HCT116 (cell line): ENCODE measurements around the gene MAF. TPM values are rescaled to one million over a fixed set of nuclear protein-coding genes. Genes with fewer than 3 reads are reported as not detected.

Source experiments
- ATAC-seq: fragments of 200-7000 bp; cut with Tn5 transposase; 2 replicates; pipeline ENCODE4 v1.9.1; 2020; ENCODE audit warnings: mild to moderate bottlenecking, moderate library complexity
- BruUV-seq: library from RNA; stranded (reverse); fragments of 400-500 nt; replicated peaks from 2 replicates; lab custom pipeline; 2021; lab: Mats Ljungman, UMichigan
- CTCF ChIA-PET: fragments of 300-600 bp; sonication (Branson Sonifier 250); formaldehyde crosslinking; loops from one replicate; lab custom pipeline; 2021; ENCODE audit warnings: antibody characterized with exemption; lab: Charles Lee
- POLR2A ChIA-PET: fragments of 300-600, 350-600 bp; sonication (Branson Sonifier 250); formaldehyde crosslinking; loops from one replicate; lab custom pipeline; 2021; ENCODE audit warnings: antibody characterized with exemption; lab: Charles Lee
- RAD21 ChIA-PET, 2 experiments: fragments of 300-600 bp; sonication (Branson Sonifier 250); formaldehyde crosslinking; loops; one replicate each; lab custom pipeline; 2023; ENCODE audit warnings: low total read pairs in 2 of 2; ENCODE audit not compliant: uncharacterized antibody in 2 of 2, unreplicated experiment in 2 of 2, low non-redundant PET in 1 of 2; lab: Charles Lee
- DNase-seq: peaks from one replicate; pipeline ENCODE4 v3.0.0-alpha.2; 2010; ENCODE audit warnings: low read depth, low spot score
- H2AFZ ChIP-seq: fragments of 200-600 bp; shearing (Covaris generic), sonication (generic); 2 replicates; pipeline ENCODE4 v1.6.1; 2017; ENCODE audit warnings: low read depth, mixed run types, mixed read lengths, antibody characterized with exemption, low read length; ENCODE audit not compliant: poor library complexity, severe bottlenecking
- H3K27ac ChIP-seq: 2 replicates; pipeline ENCODE4 v1.5.1; 2012; ENCODE audit warnings: low read depth, low read length
- H3K27me3 ChIP-seq: fragments of 200-600 bp; sonication (generic); 2 replicates; pipeline ENCODE4 v1.6.1; 2016; ENCODE audit warnings: mixed run types, low read length, mixed read lengths; ENCODE audit not compliant: insufficient read depth
- H3K36me3 ChIP-seq, 2 experiments: fragments of 200-500 bp in 1 of 2; fragments of 200-600 bp in 1 of 2; sonication (Bioruptor generic) in 1 of 2; sonication (generic) in 1 of 2; 2 replicates each; pipeline versions ENCODE4 v1.5.1 to v1.6.1; 2014 to 2016; ENCODE audit warnings: low read length in 2 of 2, inconsistent platforms in 1 of 2, mixed read lengths in 1 of 2, mixed run types in 1 of 2; ENCODE audit not compliant: insufficient read depth in 2 of 2, control insufficient read depth in 1 of 2
- H3K4me1 ChIP-seq, 2 experiments: fragments of 200-600 bp in 1 of 2; sonication (generic) in 1 of 2; 2 replicates each; pipeline versions ENCODE4 v1.5.1 to v1.6.1; 2012 to 2017; ENCODE audit warnings: low read length in 2 of 2, inconsistent platforms in 1 of 2, mild to moderate bottlenecking in 1 of 2, mixed read lengths in 1 of 2, mixed run types in 1 of 2, moderate library complexity in 1 of 2; ENCODE audit not compliant: insufficient read depth in 2 of 2, control insufficient read depth in 1 of 2
- H3K4me2 ChIP-seq: fragments of 200-600 bp; sonication (generic); 2 replicates; pipeline ENCODE4 v1.6.1; 2017; ENCODE audit warnings: mixed run types, low read length, mixed read lengths
- H3K4me3 ChIP-seq, 2 experiments: fragments of 200-600 bp in 1 of 2; sonication (generic) in 1 of 2; replicated peaks in 1 of 2; 2 replicates each; pipeline ENCODE4 v1.5.1; 2011 to 2016; ENCODE audit warnings: low read length in 2 of 2, control low read depth in 1 of 2, low read depth in 1 of 2, mild to moderate bottlenecking in 1 of 2, mixed read lengths in 1 of 2, mixed run types in 1 of 2
- H3K79me2 ChIP-seq: fragments of 200-600 bp; sonication (generic); 2 replicates; pipeline ENCODE4 v1.6.1; 2017; ENCODE audit warnings: mild to moderate bottlenecking, mixed run types, low read length, moderate library complexity, mixed read lengths; ENCODE audit not compliant: insufficient read depth
- H3K9ac ChIP-seq: fragments of 200-600 bp; sonication (generic); 2 replicates; pipeline ENCODE4 v1.6.1; 2016; ENCODE audit warnings: low read length, mixed read lengths
- H3K9me2 ChIP-seq: fragments of 200-600 bp; sonication (generic), shearing (Covaris generic); 2 replicates; pipeline ENCODE4 v1.6.1; 2017; ENCODE audit warnings: mixed run types, mild to moderate bottlenecking, moderate library complexity; ENCODE audit not compliant: insufficient read depth
- H3K9me3 ChIP-seq, 2 experiments: fragments of 200-500 bp in 1 of 2; fragments of 200-600 bp in 1 of 2; sonication (Bioruptor generic) in 1 of 2; sonication (generic) in 1 of 2; 2 replicates each; pipeline ENCODE4 v1.6.1; 2014 to 2017; ENCODE audit warnings: low read length in 2 of 2, mixed read lengths in 2 of 2, inconsistent platforms in 1 of 2, low read depth in 1 of 2, mild to moderate bottlenecking in 1 of 2, mixed run types in 1 of 2, moderate library complexity in 1 of 2; ENCODE audit not compliant: control insufficient read depth in 1 of 2, insufficient read depth in 1 of 2
- H4K20me1 ChIP-seq: fragments of 200-600 bp; sonication (generic), shearing (Covaris generic); 2 replicates; pipeline ENCODE4 v1.6.1; 2017; ENCODE audit warnings: mixed run types, mild to moderate bottlenecking, moderate library complexity; ENCODE audit not compliant: insufficient read depth
- CBX3 ChIP-seq: IDR thresholded peaks from 2 replicates; pipeline ENCODE4 v1.6.1; 2012; ENCODE audit warnings: low read depth
- EGR1 ChIP-seq: IDR thresholded peaks from 2 replicates; pipeline ENCODE4 v1.6.1; 2012; ENCODE audit warnings: low read depth
- ELF1 ChIP-seq: IDR thresholded peaks from 2 replicates; pipeline ENCODE4 v1.6.1; 2012; ENCODE audit warnings: low read depth, borderline replicate concordance
- POLR2A ChIP-seq: IDR thresholded peaks from 2 replicates; pipeline ENCODE4 v1.7.0; 2011; ENCODE audit warnings: borderline replicate concordance; ENCODE audit not compliant: insufficient read depth, insufficient read length; ENCODE audit errors: extremely low read depth
- POLR2AphosphoS5 ChIP-seq: IDR thresholded peaks from 2 replicates; pipeline ENCODE4 v1.6.1; 2011; ENCODE audit warnings: mild to moderate bottlenecking, low read depth, low read length, moderate library complexity
- RAD21 ChIP-seq: IDR thresholded peaks from 2 replicates; pipeline ENCODE4 v1.6.1; 2012; ENCODE audit warnings: low read depth, mild to moderate bottlenecking
- SRF ChIP-seq: IDR thresholded peaks from 2 replicates; pipeline ENCODE4 v1.6.1; 2012; ENCODE audit warnings: low read depth
- ZFX ChIP-seq: fragments of 450-650 bp; IDR thresholded peaks from 2 replicates; pipeline ENCODE4 v1.6.1; 2017
- intact Hi-C: fragments of 100-400 bp; cut with micrococcal nuclease; formaldehyde crosslinking; loops from 2 replicates; pipeline ENCODE4 v1.10.0; 2022
- total RNA-seq: library from RNA; stranded (reverse); gene quantifications from one replicate; pipeline ENCODE4 v1.2.1, GENCODE V29; 2021; ENCODE audit not compliant: unreplicated experiment
- TF ChIP-seq, protein P1 (sequence below), 3 experiments: fragments of 200-600 bp in 1 of 3; sonication (generic) in 1 of 3; IDR thresholded peaks in 2 of 3; conservative IDR thresholded peaks in 1 of 3; 2 replicates each; pipeline ENCODE4 v1.5.1; 2012 to 2017; ENCODE audit warnings: low read depth in 2 of 3, low read length in 2 of 3, antibody characterized with exemption in 1 of 3, borderline replicate concordance in 1 of 3, control low read depth in 1 of 3, mild to moderate bottlenecking in 1 of 3, mixed read lengths in 1 of 3, mixed run types in 1 of 3, moderate library complexity in 1 of 3; ENCODE audit not compliant: insufficient read depth in 1 of 3
- TF ChIP-seq, protein P2 (sequence below): IDR thresholded peaks from 2 replicates; pipeline ENCODE4 v1.6.1; 2012; ENCODE audit warnings: low read depth
- TF ChIP-seq, protein P3 (sequence below): IDR thresholded peaks from 2 replicates; pipeline ENCODE4 v1.6.1; 2012
- TF ChIP-seq, protein P4 (sequence below): IDR thresholded peaks from 2 replicates; pipeline ENCODE4 v1.6.1; 2012
- TF ChIP-seq, protein P5 (sequence below): IDR thresholded peaks from 2 replicates; pipeline ENCODE4 v1.6.1; 2011; ENCODE audit warnings: mild to moderate bottlenecking, low read length, moderate library complexity; ENCODE audit not compliant: insufficient replicate concordance; ENCODE audit errors: extremely low read depth

MAF gene
- total RNA-seq, 1 experiment from 2014 or later = 0.27 TPM

DNA sequence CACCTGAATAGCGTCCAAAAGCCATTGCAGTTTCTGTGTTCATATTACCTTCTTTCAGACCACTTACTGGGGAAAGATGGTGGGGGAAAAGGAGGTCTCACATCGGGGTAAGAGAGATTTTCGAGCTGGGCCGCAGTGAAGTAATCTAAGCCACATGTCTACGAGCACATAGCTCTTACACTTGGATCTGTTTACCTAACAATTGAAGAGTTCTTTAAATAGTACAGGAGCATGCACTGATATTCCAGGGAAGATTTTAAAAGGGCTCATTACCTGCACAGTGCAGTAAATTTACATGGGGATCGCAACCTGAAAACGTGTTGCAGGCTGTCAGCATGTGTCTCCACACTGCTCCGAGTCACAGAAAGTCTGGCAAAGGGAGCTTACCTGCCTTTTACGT, 12.6 kb downstream of the MAF start:
- Histone ChIP-seq H3K4me3 (no peak overlapping the region), H4K20me1 (no peaks in the 10 kb centered on the region), H3K79me2 (no peaks in the 10 kb centered on the region), H3K9ac (no peak overlapping the region), H3K27me3 (no peaks in the 10 kb centered on the region), H3K4me2 (no peak overlapping the region), H3K36me3 (no peaks in the 10 kb centered on the region), H3K27ac (no peak overlapping the region), H3K4me1 (no peaks in the 10 kb centered on the region), H2AFZ (no peak overlapping the region), H3K9me2 (no peaks in the 10 kb centered on the region), H3K9me3 (peaks cover 31 to 46% of the 10 kb centered on the region in 2 experiments; a peak in 2 of 4 replicates)
- RAD21 ChIA-PET = no interaction called here
- POLR2A ChIA-PET = no interaction called here
- intact Hi-C loops = no loop called here
- BruUV-seq = no TSS peak
- ATAC-seq (no peak), DNase-seq (no peak)
- TF ChIP-seq, protein P1, sequence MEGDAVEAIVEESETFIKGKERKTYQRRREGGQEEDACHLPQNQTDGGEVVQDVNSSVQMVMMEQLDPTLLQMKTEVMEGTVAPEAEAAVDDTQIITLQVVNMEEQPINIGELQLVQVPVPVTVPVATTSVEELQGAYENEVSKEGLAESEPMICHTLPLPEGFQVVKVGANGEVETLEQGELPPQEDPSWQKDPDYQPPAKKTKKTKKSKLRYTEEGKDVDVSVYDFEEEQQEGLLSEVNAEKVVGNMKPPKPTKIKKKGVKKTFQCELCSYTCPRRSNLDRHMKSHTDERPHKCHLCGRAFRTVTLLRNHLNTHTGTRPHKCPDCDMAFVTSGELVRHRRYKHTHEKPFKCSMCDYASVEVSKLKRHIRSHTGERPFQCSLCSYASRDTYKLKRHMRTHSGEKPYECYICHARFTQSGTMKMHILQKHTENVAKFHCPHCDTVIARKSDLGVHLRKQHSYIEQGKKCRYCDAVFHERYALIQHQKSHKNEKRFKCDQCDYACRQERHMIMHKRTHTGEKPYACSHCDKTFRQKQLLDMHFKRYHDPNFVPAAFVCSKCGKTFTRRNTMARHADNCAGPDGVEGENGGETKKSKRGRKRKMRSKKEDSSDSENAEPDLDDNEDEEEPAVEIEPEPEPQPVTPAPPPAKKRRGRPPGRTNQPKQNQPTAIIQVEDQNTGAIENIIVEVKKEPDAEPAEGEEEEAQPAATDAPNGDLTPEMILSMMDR (IDR thresholded peaks at IDR 0.05 in 2 of 3, conservative IDR thresholded peaks at IDR 0.05 in 1 of 3; ENCODE audit: borderline replicate concordance in 1 of 3, insufficient read depth in 1 of 3, low read depth in 2 of 3, low read length in 2 of 3) = no peak
- no peak for TF ChIP-seq CBX3
- no peak for TF ChIP-seq RAD21
- CTCF ChIA-PET = no interaction called here

DNA sequence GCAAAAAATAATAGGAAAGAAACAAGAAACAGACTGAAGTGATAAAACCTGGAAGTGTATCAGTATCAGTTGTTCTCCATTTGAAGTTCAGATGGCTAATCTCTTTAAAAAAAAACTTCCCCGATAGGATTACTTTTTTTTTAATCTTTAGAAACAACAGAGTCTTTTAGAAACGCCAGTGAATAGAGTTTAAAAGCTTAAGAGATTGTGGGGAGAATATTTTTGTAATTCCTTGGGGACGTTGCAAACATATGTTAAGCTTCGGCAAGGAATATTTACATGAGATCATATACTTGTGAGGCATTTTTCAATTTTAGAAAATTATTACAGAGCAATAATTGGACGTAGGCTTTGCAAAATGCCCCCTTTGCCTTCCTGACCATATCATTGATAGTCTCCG, 13.2 kb downstream of the MAF start:
- no peaks in the 10 kb centered on the region for H3K36me3 ChIP-seq
- ChIA-PET CTCF (no interaction called here), RAD21 (no interaction called here), POLR2A (no interaction called here)
- H3K27ac ChIP-seq = no peak overlapping the region
- no peaks in the 10 kb centered on the region for H3K27me3 ChIP-seq
- ATAC-seq (no peak), DNase-seq (no peak)
- H3K79me2 ChIP-seq = no peaks in the 10 kb centered on the region
- BruUV-seq = no TSS peak
- H4K20me1 ChIP-seq = no peaks in the 10 kb centered on the region
- H3K9me2 ChIP-seq = no peaks in the 10 kb centered on the region
- intact Hi-C loops = no loop called here
- no peak overlapping the region for H2AFZ ChIP-seq
- no peaks in the 10 kb centered on the region for H3K4me1 ChIP-seq
- no peak overlapping the region for H3K9ac ChIP-seq
- H3K4me3 ChIP-seq = no peak overlapping the region
- H3K4me2 ChIP-seq = no peak overlapping the region
- peaks cover 30 to 41% of the 10 kb centered on the region in 2 experiments; a peak in 2 of 4 replicates for H3K9me3 ChIP-seq
- TF ChIP-seq, protein P2, sequence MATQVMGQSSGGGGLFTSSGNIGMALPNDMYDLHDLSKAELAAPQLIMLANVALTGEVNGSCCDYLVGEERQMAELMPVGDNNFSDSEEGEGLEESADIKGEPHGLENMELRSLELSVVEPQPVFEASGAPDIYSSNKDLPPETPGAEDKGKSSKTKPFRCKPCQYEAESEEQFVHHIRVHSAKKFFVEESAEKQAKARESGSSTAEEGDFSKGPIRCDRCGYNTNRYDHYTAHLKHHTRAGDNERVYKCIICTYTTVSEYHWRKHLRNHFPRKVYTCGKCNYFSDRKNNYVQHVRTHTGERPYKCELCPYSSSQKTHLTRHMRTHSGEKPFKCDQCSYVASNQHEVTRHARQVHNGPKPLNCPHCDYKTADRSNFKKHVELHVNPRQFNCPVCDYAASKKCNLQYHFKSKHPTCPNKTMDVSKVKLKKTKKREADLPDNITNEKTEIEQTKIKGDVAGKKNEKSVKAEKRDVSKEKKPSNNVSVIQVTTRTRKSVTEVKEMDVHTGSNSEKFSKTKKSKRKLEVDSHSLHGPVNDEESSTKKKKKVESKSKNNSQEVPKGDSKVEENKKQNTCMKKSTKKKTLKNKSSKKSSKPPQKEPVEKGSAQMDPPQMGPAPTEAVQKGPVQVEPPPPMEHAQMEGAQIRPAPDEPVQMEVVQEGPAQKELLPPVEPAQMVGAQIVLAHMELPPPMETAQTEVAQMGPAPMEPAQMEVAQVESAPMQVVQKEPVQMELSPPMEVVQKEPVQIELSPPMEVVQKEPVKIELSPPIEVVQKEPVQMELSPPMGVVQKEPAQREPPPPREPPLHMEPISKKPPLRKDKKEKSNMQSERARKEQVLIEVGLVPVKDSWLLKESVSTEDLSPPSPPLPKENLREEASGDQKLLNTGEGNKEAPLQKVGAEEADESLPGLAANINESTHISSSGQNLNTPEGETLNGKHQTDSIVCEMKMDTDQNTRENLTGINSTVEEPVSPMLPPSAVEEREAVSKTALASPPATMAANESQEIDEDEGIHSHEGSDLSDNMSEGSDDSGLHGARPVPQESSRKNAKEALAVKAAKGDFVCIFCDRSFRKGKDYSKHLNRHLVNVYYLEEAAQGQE = no peak
- TF ChIP-seq ZFX (no peak), POLR2A (no peak), ELF1 (no peak), POLR2AphosphoS5 (no peak), RAD21 (no peak), SRF (no peak), EGR1 (no peak)
- TF ChIP-seq, protein P3, sequence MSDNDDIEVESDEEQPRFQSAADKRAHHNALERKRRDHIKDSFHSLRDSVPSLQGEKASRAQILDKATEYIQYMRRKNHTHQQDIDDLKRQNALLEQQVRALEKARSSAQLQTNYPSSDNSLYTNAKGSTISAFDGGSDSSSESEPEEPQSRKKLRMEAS = no peak
- TF ChIP-seq, protein P4, sequence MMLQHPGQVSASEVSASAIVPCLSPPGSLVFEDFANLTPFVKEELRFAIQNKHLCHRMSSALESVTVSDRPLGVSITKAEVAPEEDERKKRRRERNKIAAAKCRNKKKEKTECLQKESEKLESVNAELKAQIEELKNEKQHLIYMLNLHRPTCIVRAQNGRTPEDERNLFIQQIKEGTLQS = no peak
- TF ChIP-seq, protein P5, sequence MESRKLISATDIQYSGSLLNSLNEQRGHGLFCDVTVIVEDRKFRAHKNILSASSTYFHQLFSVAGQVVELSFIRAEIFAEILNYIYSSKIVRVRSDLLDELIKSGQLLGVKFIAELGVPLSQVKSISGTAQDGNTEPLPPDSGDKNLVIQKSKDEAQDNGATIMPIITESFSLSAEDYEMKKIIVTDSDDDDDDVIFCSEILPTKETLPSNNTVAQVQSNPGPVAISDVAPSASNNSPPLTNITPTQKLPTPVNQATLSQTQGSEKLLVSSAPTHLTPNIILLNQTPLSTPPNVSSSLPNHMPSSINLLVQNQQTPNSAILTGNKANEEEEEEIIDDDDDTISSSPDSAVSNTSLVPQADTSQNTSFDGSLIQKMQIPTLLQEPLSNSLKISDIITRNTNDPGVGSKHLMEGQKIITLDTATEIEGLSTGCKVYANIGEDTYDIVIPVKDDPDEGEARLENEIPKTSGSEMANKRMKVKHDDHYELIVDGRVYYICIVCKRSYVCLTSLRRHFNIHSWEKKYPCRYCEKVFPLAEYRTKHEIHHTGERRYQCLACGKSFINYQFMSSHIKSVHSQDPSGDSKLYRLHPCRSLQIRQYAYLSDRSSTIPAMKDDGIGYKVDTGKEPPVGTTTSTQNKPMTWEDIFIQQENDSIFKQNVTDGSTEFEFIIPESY = no peak
